ENCODE data around the gene TEX35.

DNA sequence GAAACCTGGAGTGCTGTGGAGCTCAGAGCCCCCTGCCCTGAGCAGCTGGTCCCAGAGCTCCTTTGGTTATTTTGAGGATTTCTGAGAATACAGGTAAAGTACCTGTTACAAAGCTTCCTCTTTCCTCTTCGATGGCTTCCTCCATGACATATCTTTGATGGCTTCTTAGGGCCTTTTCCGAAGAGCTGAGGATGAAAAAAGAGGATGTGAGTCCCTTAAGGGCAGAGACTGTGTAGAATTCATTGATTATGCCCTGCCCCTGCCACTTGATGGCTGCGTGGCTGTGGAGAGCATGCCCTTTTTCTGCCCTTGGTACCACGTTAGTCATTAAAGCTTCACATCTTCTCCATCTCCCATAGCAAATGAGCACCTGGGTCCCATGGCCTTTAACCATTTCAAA, 14.2 kb downstream of the TEX35 start:
- TF ChIP-seq, protein P1, sequence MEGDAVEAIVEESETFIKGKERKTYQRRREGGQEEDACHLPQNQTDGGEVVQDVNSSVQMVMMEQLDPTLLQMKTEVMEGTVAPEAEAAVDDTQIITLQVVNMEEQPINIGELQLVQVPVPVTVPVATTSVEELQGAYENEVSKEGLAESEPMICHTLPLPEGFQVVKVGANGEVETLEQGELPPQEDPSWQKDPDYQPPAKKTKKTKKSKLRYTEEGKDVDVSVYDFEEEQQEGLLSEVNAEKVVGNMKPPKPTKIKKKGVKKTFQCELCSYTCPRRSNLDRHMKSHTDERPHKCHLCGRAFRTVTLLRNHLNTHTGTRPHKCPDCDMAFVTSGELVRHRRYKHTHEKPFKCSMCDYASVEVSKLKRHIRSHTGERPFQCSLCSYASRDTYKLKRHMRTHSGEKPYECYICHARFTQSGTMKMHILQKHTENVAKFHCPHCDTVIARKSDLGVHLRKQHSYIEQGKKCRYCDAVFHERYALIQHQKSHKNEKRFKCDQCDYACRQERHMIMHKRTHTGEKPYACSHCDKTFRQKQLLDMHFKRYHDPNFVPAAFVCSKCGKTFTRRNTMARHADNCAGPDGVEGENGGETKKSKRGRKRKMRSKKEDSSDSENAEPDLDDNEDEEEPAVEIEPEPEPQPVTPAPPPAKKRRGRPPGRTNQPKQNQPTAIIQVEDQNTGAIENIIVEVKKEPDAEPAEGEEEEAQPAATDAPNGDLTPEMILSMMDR (IDR thresholded peaks at IDR 0.05; ENCODE audit: borderline replicate concordance, extremely low read depth, low read length, poor library complexity, severe bottlenecking): no peak
- TF ChIP-seq EZH2 (IDR thresholded peaks at IDR 0.05; ENCODE audit: borderline replicate concordance, low read depth, low read length, severe bottlenecking): no peak

Measured in DND-41 (cell line).